HG03159 (cell line): Measurements from ENCODE around the gene RAB9B.
"Not testable (repeated sequence)": the region's sequence is repeated elsewhere in the genome, so short reads cannot be mapped to it uniquely, and the experiment has no call there.

Source experiments
- ATAC-seq: cut with Tn5 transposase; IDR thresholded peaks from one replicate; pipeline ENCODE4 v1.9.1; 2021; ENCODE audit warnings: mild to moderate bottlenecking, moderate library complexity; ENCODE audit not compliant: unreplicated experiment

RAB9B gene

GRCh38 chrX:103817101-103817500 lies 15.0 kb downstream of the RAB9B start:
- not testable (repeated sequence) for ATAC-seq

- ATAC-seq: no peak
These were observed 20.2 kb downstream of the RAB9B start for GRCh38 chrX:103811858-103812257.

DNA sequence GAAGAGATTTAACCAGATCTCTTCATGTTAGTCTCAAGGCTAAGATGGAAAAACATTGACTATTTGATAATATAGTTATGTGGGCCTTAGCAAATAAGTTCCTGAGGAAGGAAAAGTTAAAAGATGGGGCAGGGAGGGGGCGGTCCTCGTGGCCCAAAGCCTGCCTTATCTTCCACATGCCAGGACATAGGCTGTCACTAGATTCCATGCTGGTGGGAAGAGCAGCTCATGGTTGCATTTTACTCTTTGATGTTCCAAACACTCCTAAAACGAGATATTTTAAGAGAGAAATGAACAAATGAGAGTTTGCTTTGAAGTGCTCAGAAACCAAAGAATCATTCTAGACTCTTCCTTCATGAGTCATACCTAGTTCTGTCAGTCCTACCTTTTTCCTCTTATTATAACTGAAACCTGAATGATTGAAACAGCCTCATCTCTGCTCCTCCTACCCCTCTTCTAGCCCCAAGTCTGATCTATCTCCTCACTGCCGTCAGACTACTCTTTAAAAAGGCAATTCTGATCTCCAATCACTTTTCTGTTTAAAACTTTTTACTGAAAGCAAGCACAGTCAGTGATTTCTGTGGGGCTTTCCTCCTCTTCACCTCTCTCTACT lies 25.1 kb downstream of the RAB9B start:
- no peak for ATAC-seq

DNA sequence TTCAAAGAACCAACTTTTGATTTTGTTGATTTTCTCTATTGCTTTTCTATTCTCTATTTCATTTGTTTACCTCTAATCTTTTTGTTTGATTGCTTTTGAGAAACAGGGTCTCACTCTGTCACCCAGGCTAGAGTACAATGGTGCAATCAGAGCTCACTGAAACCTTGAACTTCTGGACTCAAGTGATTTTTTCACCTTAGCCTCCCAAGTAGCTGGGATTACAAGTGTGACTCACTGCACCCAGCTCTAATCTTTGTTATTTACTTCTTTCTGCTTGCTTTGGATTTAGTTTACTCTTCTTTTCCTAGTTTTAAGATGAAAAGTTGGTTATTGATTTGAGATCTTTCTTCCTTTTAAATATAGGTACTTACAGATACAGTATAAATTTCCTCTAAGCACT lies 26.2 kb downstream of the RAB9B start:
- ATAC-seq: no peak

GRCh38 chrX:103800318-103800717 lies 31.7 kb downstream of the RAB9B start:
- no peak for ATAC-seq

DNA sequence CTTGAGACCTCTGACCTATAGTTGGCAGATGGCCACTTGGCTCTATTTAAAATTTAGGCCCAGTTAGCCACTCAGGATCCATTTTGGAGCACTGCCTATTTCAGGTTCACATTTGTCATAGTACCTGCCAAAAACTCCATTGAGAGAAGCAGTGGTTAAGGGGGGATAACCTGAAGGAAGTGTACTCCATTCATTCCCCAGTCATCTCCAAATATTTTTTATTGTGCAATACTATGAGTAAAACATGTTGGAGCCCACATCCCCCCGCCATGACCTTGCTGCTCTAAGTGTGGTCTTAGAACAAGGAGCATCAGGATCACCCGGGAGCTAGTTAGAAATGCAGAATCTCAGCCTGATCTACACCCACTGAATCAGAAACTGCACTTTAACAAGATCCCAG lies 34.4 kb downstream of the RAB9B start:
- ATAC-seq: no peak

DNA sequence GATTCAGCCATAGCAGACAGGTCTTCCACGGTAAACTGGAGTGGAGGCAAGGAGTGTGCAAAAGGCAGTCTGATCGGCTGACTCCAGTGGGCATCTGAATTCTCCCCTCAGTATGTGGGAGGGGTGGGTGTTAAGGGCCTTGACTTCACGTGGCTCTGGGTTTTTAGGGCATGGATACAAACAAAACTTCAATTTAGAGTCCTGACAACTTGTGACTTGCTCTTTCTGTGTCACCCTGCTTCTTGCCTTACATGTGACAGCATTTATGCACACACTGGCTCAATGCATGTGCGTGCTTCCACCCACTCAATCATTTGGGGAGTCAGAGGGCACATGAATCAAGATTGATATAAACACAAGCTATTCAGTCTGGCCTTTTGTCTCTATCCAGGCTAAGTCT lies 37.9 kb downstream of the RAB9B start:
- no peak for ATAC-seq

GRCh38 chrX:103793545-103793940 lies 38.5 kb downstream of the RAB9B start:
- no peak for ATAC-seq

GRCh38 chrX:103792916-103793544 lies 39.0 kb downstream of the RAB9B start:
- ATAC-seq: no peak

GRCh38 chrX:103791826-103792485 lies 40.1 kb downstream of the RAB9B start:
- ATAC-seq: no peak

DNA sequence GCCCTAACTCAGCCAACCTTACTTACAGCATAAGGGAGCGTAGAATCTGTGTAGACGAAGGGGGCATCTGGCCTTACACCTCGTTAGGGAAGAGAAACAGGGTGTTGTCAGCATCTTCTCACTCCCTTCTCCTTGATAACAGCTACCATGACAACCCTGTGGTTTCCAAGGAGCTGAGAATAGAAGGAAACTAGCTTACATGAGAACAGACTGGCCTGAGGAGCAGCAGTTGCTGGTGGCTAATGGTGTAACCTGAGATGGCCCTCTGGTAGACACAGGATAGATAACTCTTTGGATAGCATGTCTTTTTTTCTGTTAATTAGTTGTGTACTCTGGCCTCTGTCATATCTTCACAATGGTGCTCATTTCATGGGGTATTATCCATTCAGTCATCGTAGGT lies 40.8 kb downstream of the RAB9B start:
- ATAC-seq: no peak

DNA sequence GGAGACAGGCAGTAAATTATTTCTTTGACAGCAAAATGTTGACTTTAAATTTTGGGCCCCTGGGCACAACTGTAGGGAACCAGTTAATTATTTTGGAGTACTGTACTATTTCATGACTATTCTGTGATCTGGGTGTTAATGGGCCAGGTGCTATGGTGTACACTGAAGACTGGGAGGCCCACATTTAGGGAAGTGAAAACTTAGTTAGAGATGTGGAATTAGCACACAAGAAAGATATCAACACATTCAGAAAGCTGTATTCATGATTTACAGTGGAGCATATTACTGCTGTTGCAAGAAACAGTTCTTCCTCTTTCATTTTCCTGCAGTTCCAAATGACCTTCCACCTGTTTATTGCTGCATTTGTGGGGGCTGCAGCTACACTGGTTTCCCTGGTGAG lies 43.1 kb downstream of the RAB9B start:
- ATAC-seq: peak; percentile 95

DNA sequence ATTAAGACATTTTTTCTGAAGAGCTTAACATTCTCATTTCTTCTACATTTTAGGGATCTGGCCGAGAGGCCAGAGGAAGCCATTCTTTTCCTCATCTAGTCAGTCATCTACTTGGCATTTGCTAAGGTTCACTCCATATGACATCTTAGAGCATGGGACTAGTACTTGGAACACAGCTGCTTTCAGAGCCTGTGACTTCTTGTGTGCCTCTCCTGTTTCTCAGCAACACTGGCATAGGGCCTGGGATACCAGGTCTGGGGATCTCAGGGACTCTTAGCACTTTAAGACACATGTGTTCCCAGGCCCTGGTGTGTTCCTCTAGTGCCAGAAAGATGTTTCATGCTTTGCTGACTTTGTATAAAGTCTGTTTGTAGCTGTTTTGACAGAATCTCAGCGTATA lies 48.1 kb downstream of the RAB9B start:
- no peak for ATAC-seq

- ATAC-seq: no peak
These were observed 48.9 kb downstream of the RAB9B start for GRCh38 chrX:103783196-103783595.

DNA sequence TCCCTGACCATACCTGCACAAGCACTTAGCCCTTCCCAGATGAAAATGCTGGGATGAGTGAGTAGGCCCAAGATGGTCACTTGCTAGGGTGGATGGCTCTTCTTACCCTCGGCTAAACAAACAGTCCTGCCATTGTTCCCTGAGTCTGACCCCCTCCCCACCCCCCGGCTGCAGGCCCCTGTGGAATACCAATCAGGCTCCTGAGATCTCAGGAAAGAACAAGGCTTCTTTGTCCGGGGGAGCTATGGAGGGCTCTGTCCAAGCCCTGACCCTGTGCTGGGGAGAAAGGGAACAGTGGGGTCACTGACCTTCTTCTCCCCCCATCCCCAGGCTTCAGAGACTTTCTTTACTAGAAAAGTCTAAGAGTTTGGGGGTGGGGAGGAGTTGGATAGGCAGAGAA lies 49.4 kb downstream of the RAB9B start:
- ATAC-seq: no peak

GRCh38 chrX:103781706-103782105 lies 50.4 kb downstream of the RAB9B start:
- no peak for ATAC-seq

- no peak for ATAC-seq
These were observed 51.0 kb downstream of the RAB9B start for GRCh38 chrX:103781062-103781402.

DNA sequence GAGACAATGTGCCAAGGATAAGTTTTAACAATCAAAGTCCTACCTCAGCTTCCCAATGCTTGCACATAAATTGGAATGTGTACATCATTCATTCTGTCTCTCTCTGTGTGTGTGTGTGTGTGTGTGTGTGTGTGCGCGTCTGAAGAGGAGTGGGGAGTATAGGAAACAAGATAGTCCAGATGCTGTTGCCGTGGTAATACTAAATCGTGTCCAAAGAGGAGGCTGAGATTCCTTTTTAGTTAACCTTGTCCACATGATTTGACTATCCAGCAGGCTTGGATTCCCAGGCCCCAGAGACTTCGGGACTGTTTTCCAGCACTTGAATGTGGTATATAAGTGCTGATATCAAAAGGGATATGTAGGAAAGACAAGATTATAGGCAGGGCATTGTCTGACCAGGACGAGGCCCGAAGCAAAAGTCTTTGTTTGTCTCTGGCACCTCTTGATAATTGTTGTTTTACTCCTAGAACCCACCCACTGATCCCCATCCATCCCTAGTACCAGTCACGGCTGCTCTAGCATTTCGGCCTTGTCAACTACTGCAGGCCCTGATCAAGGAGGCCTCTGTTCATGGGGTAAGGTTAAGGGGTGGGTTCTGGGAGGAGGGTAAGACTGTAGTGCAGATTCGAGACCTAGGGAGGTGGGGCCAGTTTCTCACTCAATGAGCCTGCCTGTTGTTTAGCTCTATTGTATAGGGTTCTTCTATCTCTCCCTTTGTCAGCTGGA lies 51.6 kb downstream of the RAB9B start:
- ATAC-seq: no peak

- no peak for ATAC-seq
These were observed 52.8 kb downstream of the RAB9B start for GRCh38 chrX:103779141-103779789.

DNA sequence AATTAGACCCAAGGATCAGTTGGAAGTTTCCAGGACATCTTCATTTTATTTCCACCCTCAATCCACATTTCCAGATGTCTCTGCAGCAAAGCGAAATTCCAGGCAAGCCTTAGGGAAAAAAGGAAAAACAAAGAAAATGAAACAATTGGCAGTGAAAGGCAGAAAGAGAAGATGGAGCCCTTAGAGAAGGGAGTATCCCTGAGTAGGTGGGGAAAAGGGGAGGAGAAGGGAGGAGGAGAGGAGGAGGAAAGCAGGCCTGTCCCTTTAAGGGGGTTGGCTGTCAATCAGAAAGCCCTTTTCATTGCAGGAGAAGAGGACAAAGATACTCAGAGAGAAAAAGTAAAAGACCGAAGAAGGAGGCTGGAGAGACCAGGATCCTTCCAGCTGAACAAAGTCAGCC lies 55.5 kb downstream of the RAB9B start, which contains the start of gene PLP1:
Gene PLP1 (plus strand): TSS at position 295 of the 400 bp plus-strand sequence. CDS start 156 bp downstream, outside the sequence.
- ATAC-seq: no peak

- no peak for ATAC-seq
These were observed 57.9 kb downstream of the RAB9B start for GRCh38 chrX:103774070-103774642.
